ENCODE measurements around the gene NRXN3. TPM values are rescaled to one million over a fixed set of nuclear protein-coding genes. Genes with fewer than 3 reads are reported as not detected.

NRXN3 gene
- total RNA-seq, 1 experiment from 2014 or later = not detected

GRCh38 chr14:79555429-79555828, 1385.3 kb downstream of the NRXN3 start:
- ATAC-seq (no peak), DNase-seq (ENCODE audit: low read depth, low spot score) (no peak)
- Histone ChIP-seq H3K36me3 (ENCODE audit: control insufficient read depth, insufficient read depth, low read length) (no peaks in the 10 kb centered on the region), H3K27ac (ENCODE audit: low read length) (no peak overlapping the region), H3K27me3 (ENCODE audit: control insufficient read depth, insufficient read depth, low read length) (no peaks in the 10 kb centered on the region), H3K9me3 (ENCODE audit: control insufficient read depth, insufficient read depth, low read depth, low read length) (no peaks in the 10 kb centered on the region), H3K4me1 (ENCODE audit: control insufficient read depth, insufficient read depth, low read length) (no peaks in the 10 kb centered on the region), H3K4me3 (ENCODE audit: low read depth in 2 of 2, low read length in 2 of 2) (no peak overlapping the region)
- intact Hi-C loops (cut with micrococcal nuclease; ENCODE audit: unreplicated experiment) = no loop called here
- no TSS peak for BruUV-seq (replicated peaks)
- CTCF ChIA-PET = no interaction called here
- POLR2A ChIA-PET = no interaction called here
- no peak for TF ChIP-seq CTCF (IDR thresholded peaks at IDR 0.05)
- TF ChIP-seq POLR2AphosphoS5 (IDR thresholded peaks at IDR 0.05; ENCODE audit: low read depth, low read length) = no peak
- TF ChIP-seq SIN3A (IDR thresholded peaks at IDR 0.05; ENCODE audit: borderline replicate concordance, insufficient read depth, low read depth, low read length) = no peak
- TF ChIP-seq REST (IDR thresholded peaks at IDR 0.05; ENCODE audit: insufficient read depth in 1 of 2, low read depth in 2 of 2, low read length in 1 of 2) = no peak
- TF ChIP-seq TCF7L2 (IDR thresholded peaks at IDR 0.05; ENCODE audit: low read depth, low read length) = no peak
- in situ Hi-C loops (cut with HindIII; ENCODE audit: low pct_unique_long_range_greater_than_20kb, low sequenced_read_pairs) = no loop called here

- CTCF ChIA-PET = no interaction called here
Observed at GRCh38 chr14:79557309-79557708, 1387.1 kb downstream of the NRXN3 start.

More at GRCh38 chr14:79557309-79557708, 1387.1 kb downstream of the NRXN3 start:
- no peak overlapping the region for H3K27ac ChIP-seq (ENCODE audit: low read length)
- POLR2A ChIA-PET = no interaction called here
- no peaks in the 10 kb centered on the region for H3K27me3 ChIP-seq (ENCODE audit: control insufficient read depth, insufficient read depth, low read length)
- no peak overlapping the region for H3K4me3 ChIP-seq (ENCODE audit: low read depth in 2 of 2, low read length in 2 of 2)
- no peak for ATAC-seq
- DNase-seq (ENCODE audit: low read depth, low spot score) = no peak
- H3K36me3 ChIP-seq (ENCODE audit: control insufficient read depth, insufficient read depth, low read length) = no peaks in the 10 kb centered on the region
- H3K4me1 ChIP-seq (ENCODE audit: control insufficient read depth, insufficient read depth, low read length) = no peaks in the 10 kb centered on the region
- intact Hi-C loops (cut with micrococcal nuclease; ENCODE audit: unreplicated experiment) (no loop called here), in situ Hi-C loops (cut with HindIII; ENCODE audit: low pct_unique_long_range_greater_than_20kb, low sequenced_read_pairs) (no loop called here)
- no peaks in the 10 kb centered on the region for H3K9me3 ChIP-seq (ENCODE audit: control insufficient read depth, insufficient read depth, low read depth, low read length)
- TF ChIP-seq SIN3A (IDR thresholded peaks at IDR 0.05; ENCODE audit: borderline replicate concordance, insufficient read depth, low read depth, low read length) = no peak
- no peak for TF ChIP-seq CTCF (IDR thresholded peaks at IDR 0.05)
- no peak for TF ChIP-seq TCF7L2 (IDR thresholded peaks at IDR 0.05; ENCODE audit: low read depth, low read length)
- TF ChIP-seq REST (IDR thresholded peaks at IDR 0.05; ENCODE audit: insufficient read depth in 1 of 2, low read depth in 2 of 2, low read length in 1 of 2) = no peak
- TF ChIP-seq POLR2AphosphoS5 (IDR thresholded peaks at IDR 0.05; ENCODE audit: low read depth, low read length) = no peak
- BruUV-seq (replicated peaks) = no TSS peak

Data from Panc1 (cell line).